ENCODE measurements around the gene CDC26.

The CDC26 gene

DNA sequence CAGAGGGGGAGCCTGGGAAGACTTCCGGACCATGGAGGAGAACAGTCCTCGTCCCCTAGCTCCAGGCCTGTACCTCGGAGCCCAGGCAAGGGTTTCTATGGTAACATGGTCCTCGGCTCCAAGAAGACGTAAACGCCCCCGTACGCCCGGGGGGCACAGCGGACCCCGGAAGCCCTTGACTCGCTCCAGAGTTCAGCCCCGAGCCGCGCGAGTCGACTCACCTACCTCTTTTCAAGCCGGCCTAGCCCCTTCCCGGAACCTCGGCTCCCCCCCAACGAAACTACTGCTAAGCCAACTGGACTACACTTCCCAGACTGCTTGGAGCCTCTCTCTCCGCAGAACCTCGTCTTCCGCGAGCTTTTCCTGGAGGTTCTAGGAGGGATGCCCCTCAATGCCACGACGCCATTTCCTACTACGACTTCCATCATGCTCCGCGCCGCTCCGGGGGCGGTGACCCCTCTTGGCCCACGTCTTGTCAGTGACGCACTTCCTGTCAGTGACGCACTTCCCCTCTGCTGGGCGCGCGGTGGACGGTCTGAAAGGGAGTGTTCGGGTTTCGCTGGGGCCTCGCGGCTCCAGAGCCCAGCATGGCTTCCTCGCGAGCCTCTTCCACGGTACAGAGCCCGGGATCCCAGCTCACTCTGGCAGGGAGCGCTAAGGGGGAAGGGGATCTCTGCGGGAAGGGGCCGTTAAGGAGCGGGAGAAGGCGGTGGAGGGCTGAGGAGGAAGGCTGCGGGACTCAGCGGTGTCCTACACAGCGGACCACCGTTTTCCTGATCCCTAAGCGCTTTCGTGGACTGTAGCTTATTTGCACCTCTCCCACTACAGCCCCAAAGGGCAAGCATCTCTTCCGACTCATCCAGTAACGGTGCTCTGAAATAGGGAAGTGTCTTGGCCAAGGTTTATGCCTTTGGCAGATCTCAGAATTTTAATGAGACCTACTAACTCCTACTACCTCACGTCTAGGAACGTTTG, at the start of gene CDC26, which contains the start of gene PRPF4:
Gene CDC26 (minus strand): TSS at position 416 of the 975 bp plus-strand sequence. CDS start 3,065 bp downstream, outside the sequence.
Gene PRPF4 (plus strand): TSS at position 502 of the 975 bp plus-strand sequence. CDS start 86 bp downstream, at position 588.
- peak; percentile 88 for FAIRE-seq
- DNase-seq (ENCODE audit: insufficient read length, low spot score) = peak; percentile 92

DNA sequence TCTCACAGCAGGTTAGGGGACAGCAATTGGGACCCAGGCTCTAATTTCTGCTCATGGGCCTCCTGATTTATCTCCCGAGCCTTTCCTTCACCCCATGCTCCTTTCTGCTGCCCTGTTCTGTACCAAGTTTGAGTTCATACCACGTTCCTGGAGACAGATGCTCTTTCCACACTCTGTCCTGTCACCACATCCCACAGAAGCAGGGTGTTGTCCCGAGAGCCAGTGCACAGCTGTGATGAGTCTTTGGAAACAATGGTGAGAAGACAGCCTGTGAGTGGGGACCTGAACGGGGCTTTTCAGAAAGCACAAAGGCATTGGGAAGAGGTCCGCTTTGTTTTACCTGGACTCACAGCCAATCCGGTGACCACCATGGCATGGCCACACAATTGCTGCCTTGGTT, 47.3 kb upstream of the CDC26 start:
- FAIRE-seq = no peak
- DNase-seq (ENCODE audit: insufficient read length, low spot score) = no peak

- DNase-seq (ENCODE audit: insufficient read length, low spot score) = no peak
Measured at GRCh38 chr9:113320051-113320450, 44.7 kb upstream of the CDC26 start.

DNA sequence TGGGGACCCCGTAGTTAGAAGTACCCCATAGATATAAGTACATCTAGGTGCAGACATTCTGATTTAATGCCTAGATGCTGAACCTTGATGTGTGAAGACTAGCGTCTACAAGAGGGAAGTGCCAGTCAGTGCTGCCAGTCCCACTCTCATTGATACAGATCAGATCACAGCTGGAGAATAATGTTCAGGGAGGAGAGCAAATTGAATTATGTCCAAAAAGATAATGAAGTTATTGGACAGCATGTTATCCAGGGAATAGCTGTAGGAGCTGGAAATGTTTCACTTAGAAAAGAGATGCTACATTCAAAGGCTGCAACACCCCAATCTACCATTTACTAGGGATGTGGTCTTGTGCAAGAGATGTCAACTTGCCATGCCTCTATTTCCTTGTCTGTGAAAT, 43.7 kb upstream of the CDC26 start:
- DNase-seq (ENCODE audit: insufficient read length, low spot score) (no peak), FAIRE-seq (no peak)

More at GRCh38 chr9:113320051-113320450, 44.7 kb upstream of the CDC26 start:
- FAIRE-seq = no peak

GRCh38 chr9:113317777-113318176, 42.4 kb upstream of the CDC26 start:
- no peak for FAIRE-seq
- no peak for DNase-seq (ENCODE audit: insufficient read length, low spot score)

DNA sequence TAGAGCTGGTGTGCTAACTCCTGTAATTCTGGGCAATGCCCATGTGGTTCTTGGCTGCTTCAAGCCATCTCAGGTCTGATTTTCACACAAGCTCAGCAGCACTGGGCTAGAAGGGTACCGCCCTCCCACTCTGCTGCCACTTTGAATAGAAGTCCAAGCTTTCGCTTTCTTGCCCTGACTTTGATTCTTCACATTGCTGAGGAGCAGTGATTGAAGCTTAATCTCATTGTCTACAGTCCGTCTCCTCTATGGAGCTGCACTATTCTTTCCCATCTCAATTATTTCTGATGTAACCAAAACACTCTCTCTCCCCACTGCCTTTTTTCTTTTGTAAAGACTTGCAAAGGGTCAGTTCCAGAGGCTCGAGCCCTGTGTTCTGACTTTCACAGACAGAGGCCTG, 40.7 kb upstream of the CDC26 start:
- DNase-seq (ENCODE audit: insufficient read length, low spot score) (no peak), FAIRE-seq (no peak)

DNA sequence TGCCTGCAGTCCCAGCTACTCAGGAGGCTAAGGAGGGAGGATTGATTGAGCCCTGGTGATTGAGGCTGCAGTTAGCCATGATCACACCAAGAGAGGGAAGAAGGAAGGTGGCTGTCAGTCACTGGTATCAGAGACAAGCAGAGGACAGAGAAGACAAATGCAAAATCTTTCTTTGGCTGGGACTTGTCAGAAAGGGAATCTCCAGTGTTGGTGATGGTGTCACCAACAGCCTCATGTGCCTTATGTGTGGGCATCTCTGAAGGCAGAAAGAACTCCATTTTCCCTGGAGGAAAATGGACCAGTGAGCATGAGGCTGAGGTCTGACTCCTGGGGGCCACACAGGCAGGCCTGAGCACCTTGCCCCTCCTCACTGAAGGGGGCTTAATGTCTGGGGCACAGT, 39.9 kb upstream of the CDC26 start:
- DNase-seq (ENCODE audit: insufficient read length, low spot score) = no peak
- FAIRE-seq = no peak

DNA sequence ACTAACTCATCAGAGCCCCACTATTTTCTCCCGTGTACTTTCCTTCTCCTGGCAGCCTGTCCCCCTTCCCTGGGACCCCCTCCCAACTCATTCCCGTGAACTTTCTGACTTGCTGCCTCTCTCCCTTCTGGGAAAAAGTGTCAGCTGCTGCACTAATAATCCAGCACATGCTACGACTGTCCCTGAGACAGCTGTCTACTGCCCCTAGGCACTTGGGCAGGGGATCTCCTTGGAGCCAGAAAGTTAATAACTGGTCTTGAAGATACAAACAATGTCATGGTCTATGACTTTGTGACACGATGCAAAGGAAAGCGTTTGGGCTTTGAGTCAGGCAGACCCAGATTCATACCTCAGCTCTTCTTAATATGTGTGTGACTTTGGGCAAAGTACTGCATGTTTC, 37.9 kb upstream of the CDC26 start:
- DNase-seq (ENCODE audit: insufficient read length, low spot score) = no peak
- FAIRE-seq = no peak

DNA sequence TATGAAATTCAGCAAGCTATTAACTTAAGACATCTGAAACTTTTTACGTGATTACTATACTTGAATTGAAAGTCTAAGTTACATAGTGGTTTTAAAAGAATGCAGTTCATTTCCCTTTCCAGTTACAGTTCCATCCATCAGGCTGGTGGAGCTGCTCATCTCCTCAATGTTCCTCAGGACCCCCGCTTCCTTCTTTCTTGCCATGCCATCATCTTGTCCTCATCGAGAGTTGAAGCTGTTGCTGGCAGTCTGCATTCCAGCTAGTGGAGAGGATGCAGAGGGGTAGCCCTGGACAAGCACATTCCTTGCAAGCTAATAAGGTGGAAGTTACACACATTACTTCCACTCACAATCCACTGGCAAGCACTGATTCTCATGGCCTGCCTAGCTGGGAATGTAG, 36.6 kb upstream of the CDC26 start:
- no peak for FAIRE-seq
- DNase-seq (ENCODE audit: insufficient read length, low spot score) = no peak

GRCh38 chr9:113310538-113310937, 35.2 kb upstream of the CDC26 start:
- no peak for FAIRE-seq
- DNase-seq (ENCODE audit: insufficient read length, low spot score) = no peak

DNA sequence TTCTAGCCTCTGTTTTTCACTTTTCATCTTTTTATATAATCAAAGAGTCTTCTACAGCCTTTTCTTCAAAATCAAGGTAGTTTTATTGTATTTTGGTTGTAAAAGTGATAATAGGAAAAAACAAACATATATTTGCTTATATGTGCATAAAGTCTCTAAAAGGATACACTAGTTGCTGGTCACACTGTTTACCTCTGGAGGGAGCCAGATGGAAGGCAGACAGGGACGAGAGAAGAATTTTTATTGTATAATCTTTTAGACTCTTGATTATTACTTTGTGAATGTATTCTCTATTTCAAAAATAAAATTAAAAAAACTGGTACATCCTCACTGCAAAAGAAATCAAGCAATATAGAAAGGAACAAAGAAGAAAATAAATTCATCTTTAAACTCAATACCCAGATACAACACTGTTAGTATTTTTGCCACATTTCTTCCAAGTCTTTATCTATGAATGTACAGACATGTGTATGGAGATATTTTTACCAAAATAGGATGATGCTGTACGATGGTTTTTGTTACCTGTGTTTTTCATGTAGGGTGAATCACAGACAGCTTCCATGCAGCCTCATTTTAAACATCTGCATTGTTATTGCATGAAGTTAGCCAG, 33.9 kb upstream of the CDC26 start:
- DNase-seq (ENCODE audit: insufficient read length, low spot score) = peak; percentile 54
- FAIRE-seq = no peak

DNA sequence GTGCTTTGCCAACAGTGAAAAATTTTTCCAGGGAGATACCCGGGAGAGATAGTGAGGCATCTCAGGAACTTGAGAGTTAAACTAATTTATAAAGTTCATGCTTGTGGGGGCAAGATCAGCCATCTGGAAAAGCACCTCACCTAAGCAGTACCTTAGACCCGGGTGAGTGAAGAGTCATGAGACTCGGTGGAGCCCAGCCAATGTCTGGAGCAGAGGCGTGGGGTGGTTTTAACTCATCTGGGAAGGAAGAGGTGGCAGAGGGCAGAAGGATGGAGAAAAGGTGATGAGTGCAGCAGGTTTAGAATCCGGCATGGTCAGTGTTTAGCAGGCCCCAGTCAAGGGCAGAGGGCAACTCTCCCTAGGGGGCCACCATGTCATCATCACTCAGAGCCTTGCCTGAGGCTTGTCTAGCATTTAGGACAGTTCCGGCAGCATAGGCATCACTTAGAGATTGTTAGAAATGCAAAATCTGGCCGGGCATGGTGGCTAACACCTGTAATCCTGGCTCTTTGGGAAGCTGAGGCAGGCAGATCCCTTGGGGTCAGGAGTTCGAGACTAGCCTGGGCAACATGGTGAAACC, 32.1 kb upstream of the CDC26 start:
- no peak for DNase-seq (ENCODE audit: insufficient read length, low spot score)
- FAIRE-seq = no peak

- FAIRE-seq (no peak), DNase-seq (ENCODE audit: insufficient read length, low spot score) (no peak)
Measured at GRCh38 chr9:113306566-113306965, 31.2 kb upstream of the CDC26 start.

DNA sequence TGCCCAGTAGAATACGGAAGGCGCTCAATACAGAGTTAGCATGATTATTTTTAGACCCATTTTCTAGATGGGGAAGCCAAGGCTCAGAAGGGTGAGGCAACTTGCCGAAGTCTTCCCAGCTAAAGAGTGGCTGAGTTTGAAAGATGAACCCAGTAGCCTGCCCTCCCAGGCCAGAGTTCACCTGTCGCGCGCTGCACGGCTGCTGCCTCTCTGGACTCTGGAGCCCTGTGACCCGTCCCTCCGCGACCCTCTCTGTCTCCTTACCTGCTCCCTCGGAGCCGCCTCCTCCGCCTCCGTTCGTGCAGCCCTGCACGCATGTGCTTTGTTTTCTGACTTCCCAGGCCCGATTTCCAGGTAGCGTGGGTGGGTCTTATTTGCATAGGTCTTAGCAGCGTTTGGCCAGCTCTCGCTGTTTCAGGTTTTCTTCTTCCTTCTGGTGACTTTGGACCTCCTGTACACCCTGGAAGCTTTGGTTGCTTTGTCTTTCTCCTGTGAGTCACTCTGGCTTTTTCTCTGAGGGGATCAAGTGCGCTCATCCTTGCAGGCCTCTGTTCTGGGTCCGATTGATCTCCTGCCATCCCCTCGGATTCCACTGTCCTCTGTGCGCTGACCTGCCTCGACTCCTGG, 27.5 kb upstream of the CDC26 start, which contains the start of gene RNF183:
Gene RNF183 (minus strand): TSS at position 585 of the 627 bp plus-strand sequence. CDS start 5,192 bp downstream, outside the sequence.
- DNase-seq (ENCODE audit: insufficient read length, low spot score) (no peak), FAIRE-seq (no peak)

DNA sequence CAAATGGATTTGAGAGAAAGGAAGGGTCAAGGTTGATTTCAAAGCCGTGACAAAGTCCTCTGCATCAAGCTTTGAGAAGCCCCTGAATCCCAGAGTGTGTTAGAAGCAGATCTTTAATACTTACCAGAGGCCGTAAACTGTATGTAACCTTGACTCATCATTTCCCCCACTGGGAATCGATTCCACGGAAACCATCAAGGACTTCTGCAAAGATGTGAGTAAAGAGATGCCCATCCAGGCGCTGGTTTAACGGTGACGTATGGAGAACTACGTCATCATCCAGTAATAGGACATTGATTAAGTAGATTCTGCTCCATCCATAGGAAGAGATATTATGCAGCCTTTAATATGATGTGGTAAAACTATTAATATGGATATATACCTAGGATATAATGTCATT, 26.2 kb upstream of the CDC26 start:
- FAIRE-seq (no peak), DNase-seq (ENCODE audit: insufficient read length, low spot score) (no peak)

GRCh38 chr9:113299800-113300292, 24.5 kb upstream of the CDC26 start:
- FAIRE-seq (no peak), DNase-seq (ENCODE audit: insufficient read length, low spot score) (no peak)

DNA sequence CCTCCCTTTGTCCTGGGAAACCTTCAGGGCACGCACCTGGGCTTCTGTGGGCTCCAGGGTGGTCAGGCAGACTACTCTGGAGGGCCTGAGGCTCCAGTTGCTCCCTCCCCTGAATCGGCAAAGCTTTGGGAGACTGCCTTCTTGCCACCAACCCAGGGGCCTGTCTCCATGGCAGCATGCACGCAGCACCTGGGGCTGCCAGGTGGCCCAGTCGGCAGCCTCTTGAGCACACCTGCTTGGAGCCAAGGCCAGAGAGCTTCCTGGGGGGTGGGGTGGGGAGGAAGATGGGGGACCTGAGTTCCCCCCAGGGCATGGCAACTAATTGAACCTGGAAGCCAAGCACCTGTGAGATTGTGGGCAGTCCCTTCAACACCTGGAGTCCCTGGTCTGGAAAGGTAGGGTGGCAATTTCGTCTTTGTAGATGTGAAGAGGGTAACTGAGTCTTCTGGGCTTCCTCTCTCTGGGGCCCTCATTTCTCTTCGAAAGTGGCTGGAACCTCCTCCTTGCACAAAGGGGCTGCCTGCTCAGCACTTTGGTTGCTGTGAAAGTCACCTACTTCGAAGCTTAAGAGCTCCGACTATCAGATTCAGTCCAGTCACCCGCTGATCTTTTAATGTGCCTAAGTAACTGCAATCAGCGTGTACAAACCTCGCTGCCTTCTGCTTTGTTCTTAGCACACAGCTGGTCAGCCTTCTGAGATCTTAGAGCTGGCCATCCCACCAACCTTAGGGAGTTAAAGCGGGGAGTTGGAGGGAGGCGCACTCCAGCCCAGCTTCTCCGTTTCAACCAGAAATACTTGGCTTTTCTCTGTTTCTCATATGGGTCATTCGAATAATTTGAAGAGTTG, 23.8 kb upstream of the CDC26 start:
- DNase-seq (ENCODE audit: insufficient read length, low spot score) (no peak), FAIRE-seq (no peak)

DNA sequence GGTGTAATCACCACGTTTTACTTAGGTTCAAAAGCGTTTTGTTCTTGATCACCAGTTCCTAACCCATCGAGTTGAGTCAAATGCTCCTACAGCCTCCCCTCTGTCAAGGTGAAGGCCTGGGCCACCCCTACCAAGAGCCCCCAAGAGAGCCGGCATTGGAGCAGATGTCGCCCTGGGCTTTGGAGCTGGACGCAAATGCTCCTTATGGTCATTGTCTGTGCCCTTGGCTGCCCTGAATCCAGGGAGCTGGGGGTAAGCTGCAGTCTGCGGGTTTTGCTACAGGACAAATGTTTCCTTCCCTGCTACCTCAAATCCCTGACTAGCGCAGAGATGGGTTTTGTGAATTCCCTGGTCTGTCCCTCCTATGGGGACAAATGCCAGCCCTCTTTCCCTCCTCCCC, 22.9 kb upstream of the CDC26 start:
- no peak for FAIRE-seq
- no peak for DNase-seq (ENCODE audit: insufficient read length, low spot score)

GRCh38 chr9:113296796-113297558, 21.6 kb upstream of the CDC26 start:
- FAIRE-seq (no peak), DNase-seq (ENCODE audit: insufficient read length, low spot score) (no peak)
